Measurements from ENCODE around the gene ANXA1.
A peak's percentile ranks its signal among the peaks of the same experiment; 100 is the strongest.
"Not testable (repeated sequence)": the region's sequence is repeated elsewhere in the genome, so short reads cannot be mapped to it uniquely, and the experiment has no call there.

Gene ANXA1, protein sequence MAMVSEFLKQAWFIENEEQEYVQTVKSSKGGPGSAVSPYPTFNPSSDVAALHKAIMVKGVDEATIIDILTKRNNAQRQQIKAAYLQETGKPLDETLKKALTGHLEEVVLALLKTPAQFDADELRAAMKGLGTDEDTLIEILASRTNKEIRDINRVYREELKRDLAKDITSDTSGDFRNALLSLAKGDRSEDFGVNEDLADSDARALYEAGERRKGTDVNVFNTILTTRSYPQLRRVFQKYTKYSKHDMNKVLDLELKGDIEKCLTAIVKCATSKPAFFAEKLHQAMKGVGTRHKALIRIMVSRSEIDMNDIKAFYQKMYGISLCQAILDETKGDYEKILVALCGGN

DNA sequence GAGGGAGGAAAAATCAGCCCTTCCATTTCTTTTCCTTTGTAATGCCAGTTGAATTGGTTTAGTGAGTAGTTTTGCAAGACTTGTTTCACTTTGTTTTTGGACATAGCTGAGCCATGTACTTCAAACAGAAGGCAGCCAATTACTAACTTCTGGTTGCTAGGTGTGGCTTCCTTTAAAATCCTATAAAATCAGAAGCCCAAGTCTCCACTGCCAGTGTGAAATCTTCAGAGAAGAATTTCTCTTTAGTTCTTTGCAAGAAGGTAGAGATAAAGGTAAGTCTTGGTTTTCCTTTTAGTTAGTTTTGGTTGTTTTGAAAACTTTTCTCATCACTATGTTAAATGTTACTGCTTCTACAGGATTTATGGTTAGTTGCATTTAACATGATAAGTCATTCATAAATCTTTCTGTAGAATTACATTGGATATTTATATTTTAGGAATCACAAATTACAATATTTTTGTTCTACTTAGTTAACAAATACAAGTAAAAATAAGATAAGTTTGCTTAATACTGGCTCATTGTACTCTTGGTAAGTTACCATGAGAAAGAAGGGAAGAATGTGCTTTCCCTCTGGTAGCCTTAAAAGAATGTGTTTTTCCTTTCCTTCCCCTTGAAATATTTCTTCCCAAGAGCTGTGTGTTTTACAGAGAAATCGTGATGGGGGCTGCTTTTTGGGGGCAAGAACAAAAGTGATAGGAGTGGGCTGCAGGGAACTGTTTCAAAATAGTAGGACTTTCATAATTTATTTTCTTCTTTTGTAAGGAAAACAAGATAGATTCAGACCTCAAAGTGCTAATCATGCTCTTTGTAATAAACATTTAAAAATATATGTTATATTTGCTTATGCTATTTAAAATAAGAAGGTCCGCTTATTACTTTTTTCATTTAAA is at the start of gene ANXA1:
Gene ANXA1 (plus strand): TSS at position 213 of the 890 bp plus-strand sequence. CDS start 6,671 bp downstream, outside the sequence.
- TF ChIP-seq, protein P1, sequence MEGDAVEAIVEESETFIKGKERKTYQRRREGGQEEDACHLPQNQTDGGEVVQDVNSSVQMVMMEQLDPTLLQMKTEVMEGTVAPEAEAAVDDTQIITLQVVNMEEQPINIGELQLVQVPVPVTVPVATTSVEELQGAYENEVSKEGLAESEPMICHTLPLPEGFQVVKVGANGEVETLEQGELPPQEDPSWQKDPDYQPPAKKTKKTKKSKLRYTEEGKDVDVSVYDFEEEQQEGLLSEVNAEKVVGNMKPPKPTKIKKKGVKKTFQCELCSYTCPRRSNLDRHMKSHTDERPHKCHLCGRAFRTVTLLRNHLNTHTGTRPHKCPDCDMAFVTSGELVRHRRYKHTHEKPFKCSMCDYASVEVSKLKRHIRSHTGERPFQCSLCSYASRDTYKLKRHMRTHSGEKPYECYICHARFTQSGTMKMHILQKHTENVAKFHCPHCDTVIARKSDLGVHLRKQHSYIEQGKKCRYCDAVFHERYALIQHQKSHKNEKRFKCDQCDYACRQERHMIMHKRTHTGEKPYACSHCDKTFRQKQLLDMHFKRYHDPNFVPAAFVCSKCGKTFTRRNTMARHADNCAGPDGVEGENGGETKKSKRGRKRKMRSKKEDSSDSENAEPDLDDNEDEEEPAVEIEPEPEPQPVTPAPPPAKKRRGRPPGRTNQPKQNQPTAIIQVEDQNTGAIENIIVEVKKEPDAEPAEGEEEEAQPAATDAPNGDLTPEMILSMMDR (conservative IDR thresholded peaks at IDR 0.05; ENCODE audit: control insufficient read depth, insufficient read depth, low read depth, low read length) = no peak
- DNase-seq (ENCODE audit: low read depth) = peak; percentile 92
- H3K4me3 ChIP-seq (ENCODE audit: control insufficient read depth, low read depth, low read length) = peak within 1 kb of the TSS; percentile 84

DNA sequence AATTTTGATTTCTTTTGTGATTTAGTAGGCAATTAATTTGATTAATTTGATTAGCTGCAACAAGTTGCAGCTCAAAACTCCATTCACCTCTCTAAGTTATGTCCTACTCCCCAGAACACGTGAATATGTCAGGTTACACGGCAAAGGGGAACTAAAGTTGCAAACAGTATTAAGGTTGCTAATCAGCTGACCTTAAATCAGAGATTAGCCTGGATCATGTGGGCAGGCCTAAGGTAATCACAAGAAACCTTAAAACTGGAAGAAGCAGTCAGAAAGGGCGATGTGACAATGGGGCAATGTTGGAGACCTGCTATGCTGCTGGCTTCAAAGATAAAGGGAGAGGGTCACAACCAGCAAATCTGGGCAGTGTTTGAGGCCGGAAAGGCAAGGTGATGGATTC is 47.3 kb upstream of the ANXA1 start:
- TF ChIP-seq, protein P1 (conservative IDR thresholded peaks at IDR 0.05; ENCODE audit: control insufficient read depth, insufficient read depth, low read depth, low read length) = no peak
- H3K4me3 ChIP-seq (ENCODE audit: control insufficient read depth, low read depth, low read length) = no peak overlapping the region
- DNase-seq (ENCODE audit: low read depth) = no peak

DNA sequence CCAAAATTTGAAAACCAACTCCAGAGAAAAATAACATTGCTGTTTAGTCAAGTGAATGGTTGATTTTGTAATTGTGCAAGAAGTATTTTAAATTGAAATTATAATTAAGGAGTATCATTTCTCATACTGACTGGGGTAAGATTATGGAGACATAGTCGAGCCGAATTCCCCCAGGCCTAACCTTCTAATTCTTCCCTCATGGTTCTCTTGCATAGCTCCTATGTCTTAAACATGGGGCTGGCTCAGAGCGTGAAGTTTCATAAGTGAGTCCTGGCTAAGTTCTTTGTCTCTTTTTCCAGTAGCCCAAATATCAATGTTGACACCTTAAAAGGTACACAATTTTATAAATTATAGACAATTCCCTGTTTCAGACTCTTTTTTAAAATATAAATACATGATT is 46.7 kb upstream of the ANXA1 start:
- no peak for DNase-seq (ENCODE audit: low read depth)
- TF ChIP-seq, protein P1 (conservative IDR thresholded peaks at IDR 0.05; ENCODE audit: control insufficient read depth, insufficient read depth, low read depth, low read length) = no peak
- no peak overlapping the region for H3K4me3 ChIP-seq (ENCODE audit: control insufficient read depth, low read depth, low read length)

DNA sequence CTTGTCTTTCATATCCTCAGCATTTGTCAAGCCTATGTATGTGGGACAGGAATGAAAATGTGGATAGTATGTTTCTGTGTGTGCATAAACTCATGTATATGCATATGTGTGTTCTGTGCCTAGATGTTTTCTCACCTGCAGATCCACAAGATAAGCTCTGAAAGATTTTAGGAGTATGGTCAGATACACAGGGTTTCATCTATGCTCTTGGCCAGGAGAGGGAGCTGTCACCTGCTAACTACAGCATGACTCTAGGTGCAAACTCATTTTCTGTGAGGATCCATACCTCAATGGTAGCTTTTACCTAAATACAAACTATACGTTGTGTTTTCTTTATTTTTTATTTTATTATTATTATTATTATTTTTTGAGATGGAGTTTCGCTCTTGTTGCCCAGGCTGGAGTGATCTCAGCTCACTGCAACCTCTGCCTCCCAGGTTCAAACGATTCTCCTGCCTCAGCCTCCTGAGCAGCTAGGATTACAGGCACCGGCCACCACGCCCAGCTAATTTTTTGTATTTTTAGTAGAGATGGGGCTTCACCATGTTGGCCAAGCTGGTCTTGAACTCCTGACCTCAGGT is 44.1 kb upstream of the ANXA1 start:
- peak; percentile 71 for DNase-seq (ENCODE audit: low read depth)
- not testable (repeated sequence) for H3K4me3 ChIP-seq (ENCODE audit: control insufficient read depth, low read depth, low read length)
- TF ChIP-seq, protein P1 (conservative IDR thresholded peaks at IDR 0.05; ENCODE audit: control insufficient read depth, insufficient read depth, low read depth, low read length) = peak; percentile 89

DNA sequence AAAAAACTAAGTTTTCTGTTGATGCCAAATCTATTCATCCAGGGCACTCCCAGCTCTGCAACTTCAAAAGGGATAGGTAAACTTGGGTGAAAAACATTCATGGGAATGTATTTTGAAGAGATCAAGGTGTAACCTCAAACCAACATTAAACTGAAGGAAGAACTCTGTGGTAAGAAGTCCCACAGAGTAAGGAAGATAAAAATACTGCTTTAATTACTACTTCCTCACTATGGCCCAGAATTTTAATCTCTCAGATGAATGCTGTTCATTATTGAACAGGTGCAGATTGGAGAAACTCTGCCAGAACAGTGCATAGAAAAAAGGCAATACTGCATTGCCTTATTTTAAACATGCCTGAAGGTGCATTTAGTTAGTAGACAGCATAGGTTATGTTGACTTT is 37.6 kb upstream of the ANXA1 start:
- no peak for DNase-seq (ENCODE audit: low read depth)
- TF ChIP-seq, protein P1 (conservative IDR thresholded peaks at IDR 0.05; ENCODE audit: control insufficient read depth, insufficient read depth, low read depth, low read length) = no peak
- H3K4me3 ChIP-seq (ENCODE audit: control insufficient read depth, low read depth, low read length) = no peak overlapping the region

DNA sequence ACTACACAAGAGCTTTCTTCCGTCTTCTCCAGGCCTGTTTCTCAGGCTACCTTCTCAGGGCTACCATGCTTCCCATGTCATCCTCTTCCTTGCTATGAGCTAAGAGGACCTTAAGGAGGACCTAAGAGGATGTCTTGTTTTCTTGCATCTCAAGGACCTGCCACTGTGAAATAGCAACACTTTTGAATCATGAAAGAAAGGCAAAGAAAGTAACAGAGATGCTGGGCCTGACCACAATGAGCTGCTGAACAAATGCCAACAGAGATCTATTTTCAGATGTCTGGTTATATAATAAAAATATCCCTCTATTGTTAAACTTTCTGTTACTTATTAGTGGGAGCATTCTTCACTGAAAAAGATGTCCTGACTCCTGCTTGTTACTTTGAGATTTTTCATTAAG is 36.7 kb upstream of the ANXA1 start:
- DNase-seq (ENCODE audit: low read depth) = no peak
- no peak overlapping the region for H3K4me3 ChIP-seq (ENCODE audit: control insufficient read depth, low read depth, low read length)
- TF ChIP-seq, protein P1 (conservative IDR thresholded peaks at IDR 0.05; ENCODE audit: control insufficient read depth, insufficient read depth, low read depth, low read length) = no peak

Data from fibroblast of mammary gland (primary cell).